GM21737 (cell line): ENCODE data around the gene CELF4.

Experiments
- ATAC-seq: cut with Tn5 transposase; IDR thresholded peaks from one replicate; pipeline ENCODE4 v1.9.1; 2021; ENCODE audit warnings: mild to moderate bottlenecking, moderate library complexity; ENCODE audit not compliant: unreplicated experiment

The CELF4 gene

GRCh38 chr18:37527395-37527794 is 38.2 kb downstream of the CELF4 start:
- ATAC-seq = no peak

- no peak for ATAC-seq
Observed at GRCh38 chr18:37525262-37525585, 40.4 kb downstream of the CELF4 start.

- ATAC-seq = no peak
Observed at GRCh38 chr18:37524498-37525261, 40.9 kb downstream of the CELF4 start.

- no peak for ATAC-seq
Observed at GRCh38 chr18:37524139-37524497, 41.5 kb downstream of the CELF4 start.

GRCh38 chr18:37521510-37522465 is 43.8 kb downstream of the CELF4 start:
- ATAC-seq = no peak

- no peak for ATAC-seq
Observed at GRCh38 chr18:37520508-37520907, 45.1 kb downstream of the CELF4 start.

- ATAC-seq = no peak
Observed at GRCh38 chr18:37519510-37520135, 46.0 kb downstream of the CELF4 start.

- ATAC-seq = no peak
Observed at GRCh38 chr18:37516361-37516853, 49.2 kb downstream of the CELF4 start.

GRCh38 chr18:37514953-37515352 is 50.6 kb downstream of the CELF4 start:
- no peak for ATAC-seq

- ATAC-seq = no peak
Observed at GRCh38 chr18:37512400-37512799, 53.2 kb downstream of the CELF4 start.

GRCh38 chr18:37511721-37512298 is 53.8 kb downstream of the CELF4 start:
- no peak for ATAC-seq

- ATAC-seq = no peak
Observed at GRCh38 chr18:37509600-37509999, 56.0 kb downstream of the CELF4 start.

- ATAC-seq = no peak
Observed at GRCh38 chr18:37508207-37508606, 57.4 kb downstream of the CELF4 start.

- ATAC-seq = no peak
Observed at GRCh38 chr18:37507239-37507638, 58.4 kb downstream of the CELF4 start.

- no peak for ATAC-seq
Observed at GRCh38 chr18:37506001-37506400, 59.6 kb downstream of the CELF4 start.

- ATAC-seq = no peak
Observed at GRCh38 chr18:37505321-37505720, 60.3 kb downstream of the CELF4 start.

- ATAC-seq = no peak
Observed at GRCh38 chr18:37502601-37503000, 63.0 kb downstream of the CELF4 start.

GRCh38 chr18:37502036-37502435 is 63.6 kb downstream of the CELF4 start:
- ATAC-seq = no peak

- ATAC-seq = no peak
Observed at GRCh38 chr18:37501136-37501535, 64.5 kb downstream of the CELF4 start.

- ATAC-seq = no peak
Observed at GRCh38 chr18:37499913-37500312, 65.7 kb downstream of the CELF4 start.

GRCh38 chr18:37499044-37499443 is 66.6 kb downstream of the CELF4 start:
- no peak for ATAC-seq
